ENCODE data around the gene MUCL1.
"Not testable (repeated sequence)": the region's sequence is repeated elsewhere in the genome, so short reads cannot be mapped to it uniquely, and the experiment has no call there.

MUCL1 gene

DNA sequence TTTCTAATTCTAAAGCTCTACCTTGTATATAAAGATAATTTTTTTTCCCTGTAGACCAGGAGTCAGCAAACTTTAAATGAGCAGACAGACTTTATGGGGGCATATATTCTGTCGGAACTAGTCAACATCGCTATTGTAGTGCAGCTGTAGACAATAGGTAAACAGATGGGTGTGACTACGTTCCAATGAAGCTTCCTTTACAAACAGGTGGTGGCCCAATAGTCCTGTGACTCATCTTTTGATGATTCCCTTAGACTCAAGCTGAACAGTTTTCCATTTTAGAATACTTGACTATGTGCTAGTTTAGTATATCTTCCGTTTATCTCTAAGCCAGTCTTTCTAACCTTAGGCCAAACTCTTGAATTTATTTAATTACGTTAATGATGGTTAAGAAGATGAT lies 16.3 kb downstream of the MUCL1 start:
- no peak overlapping the region for H3K4me2 ChIP-seq (ENCODE audit: low read length)
- no peak overlapping the region for H3K27ac ChIP-seq (ENCODE audit: low read depth, low read length)
- no peaks in the 10 kb centered on the region for H3F3A ChIP-seq (ENCODE audit: control insufficient read depth, insufficient read depth)
- H3K36me3 ChIP-seq (ENCODE audit: control insufficient read depth, low read length): no peaks in the 10 kb centered on the region
- no peak for TF ChIP-seq EZH2phosphoT487 (IDR thresholded peaks at IDR 0.05; ENCODE audit: borderline replicate concordance, low read length)
- TF ChIP-seq, protein P1, sequence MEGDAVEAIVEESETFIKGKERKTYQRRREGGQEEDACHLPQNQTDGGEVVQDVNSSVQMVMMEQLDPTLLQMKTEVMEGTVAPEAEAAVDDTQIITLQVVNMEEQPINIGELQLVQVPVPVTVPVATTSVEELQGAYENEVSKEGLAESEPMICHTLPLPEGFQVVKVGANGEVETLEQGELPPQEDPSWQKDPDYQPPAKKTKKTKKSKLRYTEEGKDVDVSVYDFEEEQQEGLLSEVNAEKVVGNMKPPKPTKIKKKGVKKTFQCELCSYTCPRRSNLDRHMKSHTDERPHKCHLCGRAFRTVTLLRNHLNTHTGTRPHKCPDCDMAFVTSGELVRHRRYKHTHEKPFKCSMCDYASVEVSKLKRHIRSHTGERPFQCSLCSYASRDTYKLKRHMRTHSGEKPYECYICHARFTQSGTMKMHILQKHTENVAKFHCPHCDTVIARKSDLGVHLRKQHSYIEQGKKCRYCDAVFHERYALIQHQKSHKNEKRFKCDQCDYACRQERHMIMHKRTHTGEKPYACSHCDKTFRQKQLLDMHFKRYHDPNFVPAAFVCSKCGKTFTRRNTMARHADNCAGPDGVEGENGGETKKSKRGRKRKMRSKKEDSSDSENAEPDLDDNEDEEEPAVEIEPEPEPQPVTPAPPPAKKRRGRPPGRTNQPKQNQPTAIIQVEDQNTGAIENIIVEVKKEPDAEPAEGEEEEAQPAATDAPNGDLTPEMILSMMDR (IDR thresholded peaks at IDR 0.05; ENCODE audit: low read depth, low read length, poor library complexity, severe bottlenecking): no peak
- H3K27me3 ChIP-seq (ENCODE audit: control insufficient read depth, low read length): no peaks in the 10 kb centered on the region
- H4K20me1 ChIP-seq (ENCODE audit: control insufficient read depth, insufficient read depth, low read depth, low read length): no peaks in the 10 kb centered on the region
- no peaks in the 10 kb centered on the region for H3K79me2 ChIP-seq (ENCODE audit: control insufficient read depth, low read length)
- H3K9me2 ChIP-seq (replicated peaks; ENCODE audit: control insufficient read depth, low read length): no peaks in the 10 kb centered on the region; the same call in 1 of the 2 replicates
- no peaks in the 10 kb centered on the region for H3K9me3 ChIP-seq (ENCODE audit: control insufficient read depth, insufficient read depth, low read length)
- no peak overlapping the region for H3K4me3 ChIP-seq (ENCODE audit: low read length)
- no peaks in the 10 kb centered on the region for H3K4me1 ChIP-seq (ENCODE audit: control insufficient read depth, low read length)

- Histone ChIP-seq H3K36me3 (ENCODE audit: control insufficient read depth, low read length) (no peaks in the 10 kb centered on the region), H3K27ac (ENCODE audit: low read depth, low read length) (no peak overlapping the region), H3K79me2 (ENCODE audit: control insufficient read depth, low read length) (no peaks in the 10 kb centered on the region), H3K9me3 (ENCODE audit: control insufficient read depth, insufficient read depth, low read length) (no peaks in the 10 kb centered on the region), H3K27me3 (ENCODE audit: control insufficient read depth, low read length) (no peaks in the 10 kb centered on the region), H3K4me3 (ENCODE audit: low read length) (no peak overlapping the region), H4K20me1 (ENCODE audit: control insufficient read depth, insufficient read depth, low read depth, low read length) (no peaks in the 10 kb centered on the region), H3K4me1 (ENCODE audit: control insufficient read depth, low read length) (no peaks in the 10 kb centered on the region), H3K4me2 (ENCODE audit: low read length) (no peak overlapping the region), H3F3A (ENCODE audit: control insufficient read depth, insufficient read depth) (no peaks in the 10 kb centered on the region), H3K9me2 (replicated peaks; ENCODE audit: control insufficient read depth, low read length) (no peaks in the 10 kb centered on the region)
- no peak for TF ChIP-seq EZH2phosphoT487 (IDR thresholded peaks at IDR 0.05; ENCODE audit: borderline replicate concordance, low read length)
- TF ChIP-seq, protein P1 (IDR thresholded peaks at IDR 0.05; ENCODE audit: low read depth, low read length, poor library complexity, severe bottlenecking): no peak
Measured at GRCh38 chr12:54879150-54879549, 24.8 kb downstream of the MUCL1 start.

GRCh38 chr12:54879579-54879978 lies 25.3 kb downstream of the MUCL1 start:
- no peaks in the 10 kb centered on the region for H3F3A ChIP-seq (ENCODE audit: control insufficient read depth, insufficient read depth)
- no peaks in the 10 kb centered on the region for H3K36me3 ChIP-seq (ENCODE audit: control insufficient read depth, low read length)
- H4K20me1 ChIP-seq (ENCODE audit: control insufficient read depth, insufficient read depth, low read depth, low read length): no peaks in the 10 kb centered on the region
- no peak for TF ChIP-seq EZH2phosphoT487 (IDR thresholded peaks at IDR 0.05; ENCODE audit: borderline replicate concordance, low read length)
- TF ChIP-seq, protein P1 (IDR thresholded peaks at IDR 0.05; ENCODE audit: low read depth, low read length, poor library complexity, severe bottlenecking): no peak
- no peak overlapping the region for H3K4me2 ChIP-seq (ENCODE audit: low read length)
- H3K79me2 ChIP-seq (ENCODE audit: control insufficient read depth, low read length): no peaks in the 10 kb centered on the region
- no peaks in the 10 kb centered on the region for H3K9me3 ChIP-seq (ENCODE audit: control insufficient read depth, insufficient read depth, low read length)
- no peaks in the 10 kb centered on the region for H3K4me1 ChIP-seq (ENCODE audit: control insufficient read depth, low read length)
- no peak overlapping the region for H3K4me3 ChIP-seq (ENCODE audit: low read length)
- no peaks in the 10 kb centered on the region for H3K9me2 ChIP-seq (replicated peaks; ENCODE audit: control insufficient read depth, low read length)
- no peaks in the 10 kb centered on the region for H3K27me3 ChIP-seq (ENCODE audit: control insufficient read depth, low read length)
- H3K27ac ChIP-seq (ENCODE audit: low read depth, low read length): no peak overlapping the region

- TF ChIP-seq, protein P1 (IDR thresholded peaks at IDR 0.05; ENCODE audit: low read depth, low read length, poor library complexity, severe bottlenecking): no peak
- no peak for TF ChIP-seq EZH2phosphoT487 (IDR thresholded peaks at IDR 0.05; ENCODE audit: borderline replicate concordance, low read length)
- H3K27me3 ChIP-seq (ENCODE audit: control insufficient read depth, low read length): no peaks in the 10 kb centered on the region
- H3K4me3 ChIP-seq (ENCODE audit: low read length): no peak overlapping the region
- H3K9me2 ChIP-seq (replicated peaks; ENCODE audit: control insufficient read depth, low read length): no peaks in the 10 kb centered on the region
- no peak overlapping the region for H3K27ac ChIP-seq (ENCODE audit: low read depth, low read length)
- no peaks in the 10 kb centered on the region for H3K36me3 ChIP-seq (ENCODE audit: control insufficient read depth, low read length)
- no peak overlapping the region for H3K4me2 ChIP-seq (ENCODE audit: low read length)
- H3F3A ChIP-seq (ENCODE audit: control insufficient read depth, insufficient read depth): no peaks in the 10 kb centered on the region
- H4K20me1 ChIP-seq (ENCODE audit: control insufficient read depth, insufficient read depth, low read depth, low read length): no peaks in the 10 kb centered on the region
- no peaks in the 10 kb centered on the region for H3K4me1 ChIP-seq (ENCODE audit: control insufficient read depth, low read length)
- no peaks in the 10 kb centered on the region for H3K9me3 ChIP-seq (ENCODE audit: control insufficient read depth, insufficient read depth, low read length)
- no peaks in the 10 kb centered on the region for H3K79me2 ChIP-seq (ENCODE audit: control insufficient read depth, low read length)
Measured at GRCh38 chr12:54882079-54882478, 27.8 kb downstream of the MUCL1 start.

DNA sequence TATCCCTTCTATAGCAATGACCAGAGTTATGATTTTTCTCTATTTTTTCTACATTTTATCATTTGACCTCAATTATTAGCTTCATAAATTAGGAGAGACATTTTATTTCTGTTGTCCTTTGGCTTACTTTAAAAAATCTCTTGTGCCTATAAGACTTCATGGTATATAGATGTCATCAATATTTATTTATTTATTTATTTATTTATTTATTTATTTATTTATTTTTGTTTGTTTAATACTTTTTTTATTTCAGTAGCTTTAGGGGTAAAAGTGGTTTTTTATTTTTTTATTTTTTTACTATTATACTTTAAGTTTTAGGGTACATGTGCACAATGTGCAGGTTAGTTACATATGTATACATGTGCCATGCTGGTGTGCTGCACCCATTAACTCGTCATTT lies 28.3 kb downstream of the MUCL1 start:
- not testable (repeated sequence) for H3F3A ChIP-seq (ENCODE audit: control insufficient read depth, insufficient read depth); H3K9me2 ChIP-seq (replicated peaks; ENCODE audit: control insufficient read depth, low read length); H3K27me3 ChIP-seq (ENCODE audit: control insufficient read depth, low read length); H3K36me3 ChIP-seq (ENCODE audit: control insufficient read depth, low read length); H3K4me1 ChIP-seq (ENCODE audit: control insufficient read depth, low read length); H3K79me2 ChIP-seq (ENCODE audit: control insufficient read depth, low read length); H3K27ac ChIP-seq (ENCODE audit: low read depth, low read length); H4K20me1 ChIP-seq (ENCODE audit: control insufficient read depth, insufficient read depth, low read depth, low read length); H3K4me2 ChIP-seq (ENCODE audit: low read length); H3K4me3 ChIP-seq (ENCODE audit: low read length); H3K9me3 ChIP-seq (ENCODE audit: control insufficient read depth, insufficient read depth, low read length)

Measured in DOHH2 (cell line).